ENCODE measurements around the gene CMIP.

- TF ChIP-seq CTCF (IDR thresholded peaks at IDR 0.05; ENCODE audit: borderline replicate concordance, extremely low read depth, low read length, poor library complexity, severe bottlenecking) (no peak), EZH2 (IDR thresholded peaks at IDR 0.05; ENCODE audit: borderline replicate concordance, low read depth, low read length, severe bottlenecking) (no peak)
Observed at GRCh38 chr16:81570151-81570846, 125.7 kb downstream of the CMIP start.
